ENCODE data around the gene ZNF490. TPM values are rescaled to one million over a fixed set of nuclear protein-coding genes. Genes with fewer than 3 reads are reported as not detected.
"Not testable (repeated sequence)": the region's sequence is repeated elsewhere in the genome, so short reads cannot be mapped to it uniquely, and the experiment has no call there.

The ZNF490 gene
- 4.5 TPM for polyA plus RNA-seq (2012; ENCODE audit: missing spikeins)

- DNase-seq (ENCODE audit: insufficient read length) (peak; percentile 85), FAIRE-seq (peak; percentile 99)
- peak; percentile 80 for TF ChIP-seq TAF1 (IDR thresholded peaks at IDR 0.05; ENCODE audit: borderline replicate concordance, low read depth, low read length)
- TF ChIP-seq POLR2AphosphoS5 (IDR thresholded peaks at IDR 0.05; ENCODE audit: low read depth, low read length), result peak; percentile 92
- TF ChIP-seq POLR2A (IDR thresholded peaks at IDR 0.05; ENCODE audit: low read depth, low read length), result peak; percentile 94
Measured at GRCh38 chr19:12610540-12611360, at the start of gene ZNF490, which contains the start of gene ZNF791. TSS of gene ZNF490 (minus strand) at chr19:12610813. CDS start at chr19:12610680, 133 bp downstream. TSS of gene ZNF791 (plus strand) at chr19:12610920. CDS start at chr19:12611080, 160 bp downstream.

GRCh38 chr19:12657966-12658365, 47.4 kb upstream of the ZNF490 start:
- DNase-seq (ENCODE audit: insufficient read length) (no peak), FAIRE-seq (no peak)
- TF ChIP-seq POLR2A (IDR thresholded peaks at IDR 0.05; ENCODE audit: low read depth, low read length), result no peak
- no peak for TF ChIP-seq POLR2AphosphoS5 (IDR thresholded peaks at IDR 0.05; ENCODE audit: low read depth, low read length)
- TF ChIP-seq TAF1 (IDR thresholded peaks at IDR 0.05; ENCODE audit: borderline replicate concordance, low read depth, low read length), result no peak

- DNase-seq (ENCODE audit: insufficient read length) (no peak), FAIRE-seq (no peak)
- TF ChIP-seq POLR2AphosphoS5 (IDR thresholded peaks at IDR 0.05; ENCODE audit: low read depth, low read length) (no peak), POLR2A (IDR thresholded peaks at IDR 0.05; ENCODE audit: low read depth, low read length) (no peak), TAF1 (IDR thresholded peaks at IDR 0.05; ENCODE audit: borderline replicate concordance, low read depth, low read length) (no peak)
Measured at GRCh38 chr19:12656899-12657571, 46.4 kb upstream of the ZNF490 start.

GRCh38 chr19:12655546-12655945, 44.9 kb upstream of the ZNF490 start:
- TF ChIP-seq TAF1 (IDR thresholded peaks at IDR 0.05; ENCODE audit: borderline replicate concordance, low read depth, low read length) (no peak), POLR2A (IDR thresholded peaks at IDR 0.05; ENCODE audit: low read depth, low read length) (no peak), POLR2AphosphoS5 (IDR thresholded peaks at IDR 0.05; ENCODE audit: low read depth, low read length) (no peak)
- DNase-seq (ENCODE audit: insufficient read length) (no peak), FAIRE-seq (no peak)

GRCh38 chr19:12652219-12652618, 41.6 kb upstream of the ZNF490 start:
- TF ChIP-seq POLR2A (IDR thresholded peaks at IDR 0.05; ENCODE audit: low read depth, low read length) (no peak), TAF1 (IDR thresholded peaks at IDR 0.05; ENCODE audit: borderline replicate concordance, low read depth, low read length) (no peak), POLR2AphosphoS5 (IDR thresholded peaks at IDR 0.05; ENCODE audit: low read depth, low read length) (no peak)
- DNase-seq (ENCODE audit: insufficient read length) (no peak), FAIRE-seq (no peak)

GRCh38 chr19:12649941-12650340, 39.3 kb upstream of the ZNF490 start:
- TF ChIP-seq POLR2A (IDR thresholded peaks at IDR 0.05; ENCODE audit: low read depth, low read length) (no peak), POLR2AphosphoS5 (IDR thresholded peaks at IDR 0.05; ENCODE audit: low read depth, low read length) (no peak), TAF1 (IDR thresholded peaks at IDR 0.05; ENCODE audit: borderline replicate concordance, low read depth, low read length) (no peak)
- FAIRE-seq (no peak), DNase-seq (ENCODE audit: insufficient read length) (no peak)

GRCh38 chr19:12648088-12648487, 37.5 kb upstream of the ZNF490 start:
- DNase-seq (ENCODE audit: insufficient read length) (no peak), FAIRE-seq (no peak)
- no peak for TF ChIP-seq POLR2AphosphoS5 (IDR thresholded peaks at IDR 0.05; ENCODE audit: low read depth, low read length)
- no peak for TF ChIP-seq POLR2A (IDR thresholded peaks at IDR 0.05; ENCODE audit: low read depth, low read length)
- no peak for TF ChIP-seq TAF1 (IDR thresholded peaks at IDR 0.05; ENCODE audit: borderline replicate concordance, low read depth, low read length)

- FAIRE-seq, result no peak
- no peak for TF ChIP-seq POLR2A (IDR thresholded peaks at IDR 0.05; ENCODE audit: low read depth, low read length)
- no peak for TF ChIP-seq POLR2AphosphoS5 (IDR thresholded peaks at IDR 0.05; ENCODE audit: low read depth, low read length)
- TF ChIP-seq TAF1 (IDR thresholded peaks at IDR 0.05; ENCODE audit: borderline replicate concordance, low read depth, low read length), result no peak
Measured at GRCh38 chr19:12647490-12648071, 37.0 kb upstream of the ZNF490 start.

GRCh38 chr19:12647047-12647446, 36.4 kb upstream of the ZNF490 start:
- FAIRE-seq (no peak), DNase-seq (ENCODE audit: insufficient read length) (no peak)
- no peak for TF ChIP-seq TAF1 (IDR thresholded peaks at IDR 0.05; ENCODE audit: borderline replicate concordance, low read depth, low read length)
- no peak for TF ChIP-seq POLR2AphosphoS5 (IDR thresholded peaks at IDR 0.05; ENCODE audit: low read depth, low read length)
- no peak for TF ChIP-seq POLR2A (IDR thresholded peaks at IDR 0.05; ENCODE audit: low read depth, low read length)

More at GRCh38 chr19:12647490-12648071, 37.0 kb upstream of the ZNF490 start:
- no peak for DNase-seq (ENCODE audit: insufficient read length)

GRCh38 chr19:12646551-12646950, 35.9 kb upstream of the ZNF490 start:
- no peak for TF ChIP-seq POLR2AphosphoS5 (IDR thresholded peaks at IDR 0.05; ENCODE audit: low read depth, low read length)
- no peak for TF ChIP-seq POLR2A (IDR thresholded peaks at IDR 0.05; ENCODE audit: low read depth, low read length)
- TF ChIP-seq TAF1 (IDR thresholded peaks at IDR 0.05; ENCODE audit: borderline replicate concordance, low read depth, low read length), result no peak
- DNase-seq (ENCODE audit: insufficient read length) (no peak), FAIRE-seq (no peak)

- not testable (repeated sequence) for DNase-seq (ENCODE audit: insufficient read length); FAIRE-seq
Measured at GRCh38 chr19:12643716-12644115, 33.1 kb upstream of the ZNF490 start.

All from GM12892 (cell line).